Uterus (tissue), 4 donors: ENCODE measurements around the gene SMC3. TPM values are rescaled to one million over a fixed set of nuclear protein-coding genes. Genes with fewer than 3 reads are reported as not detected.
"Not testable (repeated sequence)": the region's sequence is repeated elsewhere in the genome, so short reads cannot be mapped to it uniquely, and the experiment has no call there.

Experiments
- DNase-seq, 2 donors: peaks; one replicate each; pipeline ENCODE4 v3.0.0-alpha.2; 2019 to 2020
- H3K27ac ChIP-seq, 2 donors: fragments of 200-600 bp; sonication (generic); 1 replicate in 1 of 2; 2 replicates in 1 of 2; pipeline ENCODE4 v1.5.1; 2016 to 2018
- H3K27me3 ChIP-seq, 2 donors: fragments of 200-600 bp; sonication (generic); one replicate each; pipeline ENCODE4 v1.5.1; 2018 to 2019; ENCODE audit warnings: control low read depth in 1 of 2
- H3K36me3 ChIP-seq, 2 donors: fragments of 200-600 bp; sonication (generic); one replicate each; pipeline ENCODE4 v1.5.1; 2019; ENCODE audit warnings: control low read depth in 1 of 2
- H3K4me1 ChIP-seq, 2 donors: fragments of 200-600 bp; sonication (generic); one replicate each; pipeline ENCODE4 v1.5.1; 2018 to 2019; ENCODE audit warnings: control low read depth in 1 of 2
- H3K4me3 ChIP-seq, 2 donors: fragments of 200-600 bp; sonication (generic); 1 replicate in 1 of 2; 2 replicates in 1 of 2; pipeline ENCODE4 v1.5.1; 2018 to 2019; ENCODE audit warnings: mild to moderate bottlenecking in 1 of 2
- H3K9me3 ChIP-seq, 2 donors: fragments of 200-600 bp; sonication (generic); one replicate each; pipeline ENCODE4 v1.5.1; 2019; ENCODE audit warnings: control low read depth in 1 of 2
- POLR2A ChIP-seq, 2 donors: fragments of 450-650 bp; IDR thresholded peaks; one replicate each; pipeline ENCODE4 v1.6.1; 2016; ENCODE audit warnings: antibody characterized with exemption in 2 of 2, mild to moderate bottlenecking in 1 of 2, moderate library complexity in 1 of 2
- intact Hi-C: fragments of 100-400 bp; cut with DNase I; formaldehyde crosslinking; loops from one replicate; pipeline ENCODE4 v1.15.1; 2023; ENCODE audit warnings: low total_unique reads
- total RNA-seq, 4 donors: library from RNA; depleted of rRNA in 3 of 4; stranded (reverse); fragments of >200 nt in 3 of 4; gene quantifications; one replicate each; pipeline versions ENCODE4 v1.1.0 to v1.2.4, GENCODE V29; 2014 to 2023
- TF ChIP-seq, protein P1 (sequence below), 4 experiments: fragments of 200-600 bp in 2 of 4; fragments of 450-650 bp in 2 of 4; sonication (generic) in 2 of 4; IDR thresholded peaks; one replicate each; pipeline ENCODE4 v1.5.1; 2016 to 2019; ENCODE audit warnings: antibody characterized with exemption in 4 of 4, mild to moderate bottlenecking in 2 of 4, moderate library complexity in 1 of 4
- donor health status: DM: yes; HTN: yes; CAD: no.

SMC3 gene
- total RNA-seq, 4 donors from 2014 or later: 12.4 to 45.3 (median 39.3) TPM

DNA sequence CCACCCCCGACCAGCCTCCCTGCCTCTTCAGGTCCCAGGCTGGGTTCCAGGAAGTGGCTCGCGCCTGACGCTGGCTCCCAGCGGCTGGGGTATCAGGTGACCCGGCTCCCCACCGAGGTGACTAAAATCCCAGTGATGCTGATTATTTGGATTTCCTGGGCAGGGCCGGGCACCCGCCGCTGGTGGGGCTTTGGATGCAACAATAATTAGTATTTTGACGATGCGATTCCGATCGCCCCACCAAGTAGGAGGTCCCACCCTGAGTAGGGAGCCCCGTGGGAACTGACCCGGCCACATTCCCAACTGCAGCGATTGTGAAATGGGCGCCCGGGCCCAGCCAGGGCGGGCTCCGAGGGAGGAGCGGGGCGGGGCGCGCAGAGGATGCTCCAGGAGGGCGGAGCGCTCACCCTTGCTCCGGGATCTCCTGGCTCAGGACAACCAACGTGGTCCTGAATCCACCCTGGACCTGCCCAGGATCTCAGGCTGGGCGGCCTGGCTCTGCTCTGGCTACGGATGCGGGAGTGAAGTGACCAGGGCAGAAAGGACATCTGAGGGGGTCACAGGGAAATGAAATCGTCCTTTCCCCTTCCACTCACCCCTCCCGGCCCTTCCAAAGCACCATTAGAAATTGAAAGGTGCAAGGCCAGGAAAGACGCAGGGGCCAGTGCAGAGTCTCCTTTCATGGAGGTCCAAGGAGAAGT is 37.2 kb upstream of the SMC3 start:
- Histone ChIP-seq H3K27ac (no peak overlapping the region), H3K4me3 (no peak overlapping the region), H3K27me3 (peaks cover 0 to 2% of the 10 kb centered on the region in 2 donors)

DNA sequence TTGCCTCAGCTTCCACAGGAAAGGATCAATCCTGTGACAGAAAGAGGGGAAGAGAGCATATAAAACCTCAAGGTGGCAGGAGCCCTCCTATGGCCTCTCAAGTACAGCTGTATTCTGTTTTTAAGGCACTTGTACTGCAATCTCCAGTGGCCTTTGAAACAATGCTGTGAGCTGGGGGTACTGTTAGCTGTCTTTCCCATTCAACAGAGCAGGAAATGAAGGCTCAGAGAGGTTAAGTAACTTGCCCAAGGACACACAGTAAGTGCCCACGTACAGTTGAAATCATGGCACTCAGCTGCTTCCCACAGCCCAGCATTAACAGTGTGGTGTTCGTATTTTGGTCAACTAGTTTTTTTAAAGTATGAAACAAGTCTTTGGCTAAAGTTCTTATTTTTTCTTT is 35.8 kb upstream of the SMC3 start:
- no peak overlapping the region for H3K4me3 ChIP-seq
- no peaks in the 10 kb centered on the region for H3K36me3 ChIP-seq
- DNase-seq: no peak
- H3K27ac ChIP-seq: no peak overlapping the region
- no peaks in the 10 kb centered on the region for H3K4me1 ChIP-seq
- H3K27me3 ChIP-seq: peaks cover 0 to 2% of the 10 kb centered on the region in 2 donors
- H3K9me3 ChIP-seq: no peaks in the 10 kb centered on the region
- no peak for TF ChIP-seq POLR2A (IDR thresholded peaks at IDR 0.05)
- TF ChIP-seq, protein P1, sequence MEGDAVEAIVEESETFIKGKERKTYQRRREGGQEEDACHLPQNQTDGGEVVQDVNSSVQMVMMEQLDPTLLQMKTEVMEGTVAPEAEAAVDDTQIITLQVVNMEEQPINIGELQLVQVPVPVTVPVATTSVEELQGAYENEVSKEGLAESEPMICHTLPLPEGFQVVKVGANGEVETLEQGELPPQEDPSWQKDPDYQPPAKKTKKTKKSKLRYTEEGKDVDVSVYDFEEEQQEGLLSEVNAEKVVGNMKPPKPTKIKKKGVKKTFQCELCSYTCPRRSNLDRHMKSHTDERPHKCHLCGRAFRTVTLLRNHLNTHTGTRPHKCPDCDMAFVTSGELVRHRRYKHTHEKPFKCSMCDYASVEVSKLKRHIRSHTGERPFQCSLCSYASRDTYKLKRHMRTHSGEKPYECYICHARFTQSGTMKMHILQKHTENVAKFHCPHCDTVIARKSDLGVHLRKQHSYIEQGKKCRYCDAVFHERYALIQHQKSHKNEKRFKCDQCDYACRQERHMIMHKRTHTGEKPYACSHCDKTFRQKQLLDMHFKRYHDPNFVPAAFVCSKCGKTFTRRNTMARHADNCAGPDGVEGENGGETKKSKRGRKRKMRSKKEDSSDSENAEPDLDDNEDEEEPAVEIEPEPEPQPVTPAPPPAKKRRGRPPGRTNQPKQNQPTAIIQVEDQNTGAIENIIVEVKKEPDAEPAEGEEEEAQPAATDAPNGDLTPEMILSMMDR (IDR thresholded peaks at IDR 0.05): no peak
- intact Hi-C loops: no loop called here

More for the DNA sequence above, 37.2 kb upstream of the SMC3 start:
- peak in 1 of 2 donors; percentile 57 for DNase-seq
- intact Hi-C loops: no loop called here
- Histone ChIP-seq H3K36me3 (no peaks in the 10 kb centered on the region), H3K9me3 (no peaks in the 10 kb centered on the region), H3K4me1 (no peaks in the 10 kb centered on the region)
- TF ChIP-seq, protein P1 (IDR thresholded peaks at IDR 0.05): no peak
- no peak for TF ChIP-seq POLR2A (IDR thresholded peaks at IDR 0.05)

DNA sequence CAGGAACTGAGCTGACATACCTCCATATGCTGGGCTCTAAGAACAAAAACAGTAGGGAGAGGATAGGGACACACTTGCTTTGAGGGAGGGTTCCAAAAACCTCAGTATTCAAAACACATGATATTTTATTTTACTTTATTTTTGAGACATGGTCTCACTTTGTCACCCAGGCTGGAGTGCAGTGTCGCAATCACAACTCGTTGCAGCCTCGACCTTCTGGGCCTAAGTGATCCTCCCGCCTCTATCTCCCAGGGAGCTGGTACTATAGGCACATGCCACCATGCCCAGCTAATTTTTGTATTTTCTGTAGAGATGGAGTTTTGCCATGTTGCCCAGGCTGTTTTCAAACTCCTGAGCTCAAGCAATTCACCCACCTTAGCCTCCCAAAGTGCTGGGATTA is 34.9 kb upstream of the SMC3 start:
- not testable (repeated sequence) for DNase-seq

DNA sequence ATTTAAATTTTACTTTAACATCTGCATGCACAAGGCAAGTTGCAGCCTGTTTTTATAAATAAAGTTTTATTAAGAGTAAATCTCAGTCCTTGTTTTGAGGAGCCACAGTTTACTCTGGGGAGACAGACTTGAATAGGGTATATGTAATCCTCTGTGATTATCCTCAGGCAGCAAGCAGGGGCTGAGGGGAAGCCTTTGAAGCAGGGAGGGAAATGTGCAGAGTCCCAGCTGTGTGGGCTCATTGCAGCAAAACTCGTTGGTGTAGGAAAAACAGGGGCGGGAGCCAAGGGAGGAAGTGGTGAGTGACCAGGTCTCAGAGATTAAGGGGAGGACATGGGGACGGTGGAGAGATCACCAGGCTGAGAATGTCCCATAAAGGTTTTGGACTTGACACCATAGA is 34.3 kb upstream of the SMC3 start:
- Histone ChIP-seq H3K4me3 (no peak overlapping the region), H3K4me1 (no peaks in the 10 kb centered on the region), H3K36me3 (no peaks in the 10 kb centered on the region), H3K9me3 (no peaks in the 10 kb centered on the region), H3K27me3 (peaks cover 0 to 2% of the 10 kb centered on the region in 2 donors), H3K27ac (no peak overlapping the region)
- TF ChIP-seq, protein P1 (IDR thresholded peaks at IDR 0.05): no peak
- no peak for TF ChIP-seq POLR2A (IDR thresholded peaks at IDR 0.05)
- no peak for DNase-seq
- intact Hi-C loops: no loop called here

More for the DNA sequence above, 34.9 kb upstream of the SMC3 start:
- H3K9me3 ChIP-seq, H3K4me3 ChIP-seq, H3K36me3 ChIP-seq, intact Hi-C loops, H3K4me1 ChIP-seq, H3K27ac ChIP-seq, H3K27me3 ChIP-seq: not testable (repeated sequence)

DNA sequence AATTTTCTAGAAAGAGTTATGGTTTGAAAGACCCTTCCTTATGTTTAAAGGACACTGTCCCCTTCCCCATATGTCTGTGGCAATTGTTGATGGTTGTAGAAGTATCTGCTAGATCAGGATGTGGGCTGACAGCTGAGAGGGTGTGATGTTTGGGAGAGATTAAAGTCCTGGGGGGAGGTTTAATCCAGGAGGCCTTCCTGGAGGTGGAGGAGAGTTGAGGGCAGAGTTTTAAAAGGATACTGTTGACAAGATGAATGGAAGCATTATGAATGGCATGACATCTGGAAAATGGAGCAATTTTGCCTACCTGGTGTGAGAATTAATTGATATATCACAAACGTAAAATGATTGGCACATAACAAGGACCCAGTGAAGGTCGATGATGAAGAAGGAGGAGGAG is 32.9 kb upstream of the SMC3 start:
- TF ChIP-seq, protein P1 (IDR thresholded peaks at IDR 0.05): no peak
- no peak for TF ChIP-seq POLR2A (IDR thresholded peaks at IDR 0.05)
- H3K27me3 ChIP-seq: peaks cover 0 to 2% of the 10 kb centered on the region in 2 donors
- H3K27ac ChIP-seq: no peak overlapping the region
- no peak for DNase-seq
- H3K9me3 ChIP-seq: no peaks in the 10 kb centered on the region
- intact Hi-C loops: no loop called here
- no peaks in the 10 kb centered on the region for H3K36me3 ChIP-seq
- no peak overlapping the region for H3K4me3 ChIP-seq
- H3K4me1 ChIP-seq: no peaks in the 10 kb centered on the region
